Naive thymus-derived CD8-positive, alpha-beta T cell (primary cell): ENCODE measurements around the gene SACM1L. TPM values are rescaled to one million over a fixed set of nuclear protein-coding genes. Genes with fewer than 3 reads are reported as not detected.

Source experiments
- ATAC-seq, 2 donors: fragments of 150-1000 bp; cut with Tn5 transposase in 1 of 2; sonication (Bioruptor Pico), chemical (Tn5 transposase) in 1 of 2; 1 replicate in 1 of 2; 2 replicates in 1 of 2; pipeline ENCODE4 v1.10.0; 2021; ENCODE audit warnings: mild to moderate bottlenecking in 2 of 2, moderate library complexity in 2 of 2
- POLR2A ChIA-PET: fragments of 350-600 bp; sonication (Branson Sonifier 250); formaldehyde crosslinking; loops from one replicate; lab custom pipeline; 2021; ENCODE audit warnings: antibody characterized with exemption; lab: Charles Lee
- DNase-seq, 10 donors: peaks; one replicate each; pipeline versions ENCODE4 v3.0.0 to v3.0.0-alpha.2; 2020 to 2022
- H3K27ac Mint-ChIP-seq, 10 donors: one replicate each; pipeline ENCODE4 v1.8.0; 2020 to 2022; ENCODE audit warnings: mild to moderate bottlenecking in 10 of 10, mixed read lengths in 10 of 10, moderate library complexity in 4 of 10, inconsistent platforms in 1 of 10
- H3K27me3 Mint-ChIP-seq, 5 donors: one replicate each; pipeline ENCODE4 v1.8.0; 2021 to 2022; ENCODE audit warnings: mixed read lengths in 5 of 5
- H3K36me3 Mint-ChIP-seq, 3 donors: one replicate each; pipeline ENCODE4 v1.8.0; 2020 to 2022; ENCODE audit warnings: mixed read lengths in 3 of 3, mild to moderate bottlenecking in 2 of 3, inconsistent platforms in 1 of 3
- H3K4me1 Mint-ChIP-seq, 4 donors: one replicate each; pipeline ENCODE4 v1.8.0; 2021 to 2022; ENCODE audit warnings: mixed read lengths in 4 of 4
- H3K4me3 Mint-ChIP-seq, 10 donors: one replicate each; pipeline ENCODE4 v1.8.0; 2020 to 2022; ENCODE audit warnings: mild to moderate bottlenecking in 10 of 10, mixed read lengths in 10 of 10, moderate library complexity in 6 of 10, inconsistent platforms in 1 of 10
- H3K9me3 Mint-ChIP-seq, 9 donors: one replicate each; pipeline ENCODE4 v1.8.0; 2020 to 2022; ENCODE audit warnings: mixed read lengths in 9 of 9, mild to moderate bottlenecking in 3 of 9, inconsistent platforms in 1 of 9, moderate library complexity in 1 of 9
- polyA plus RNA-seq, 3 donors: library from polyadenylated mRNA; unstranded; fragments of 300-500 nt; fragmentation: Illumina TruSeq; gene quantifications; one replicate each; pipeline ENCODE4 v1.2.3, GENCODE V29; 2021
- total RNA-seq, 8 experiments: library from RNA in 2 of 8; stranded (reverse) in 2 of 8; gene quantifications; one replicate each; pipeline ENCODE4 v1.2.3 and lab custom pipeline; 2021 to 2026

Gene SACM1L
- total and polyA plus RNA-seq, 5 experiments from 2014 or later, result 18.8 to 94.4 (median 30.3) TPM

DNA sequence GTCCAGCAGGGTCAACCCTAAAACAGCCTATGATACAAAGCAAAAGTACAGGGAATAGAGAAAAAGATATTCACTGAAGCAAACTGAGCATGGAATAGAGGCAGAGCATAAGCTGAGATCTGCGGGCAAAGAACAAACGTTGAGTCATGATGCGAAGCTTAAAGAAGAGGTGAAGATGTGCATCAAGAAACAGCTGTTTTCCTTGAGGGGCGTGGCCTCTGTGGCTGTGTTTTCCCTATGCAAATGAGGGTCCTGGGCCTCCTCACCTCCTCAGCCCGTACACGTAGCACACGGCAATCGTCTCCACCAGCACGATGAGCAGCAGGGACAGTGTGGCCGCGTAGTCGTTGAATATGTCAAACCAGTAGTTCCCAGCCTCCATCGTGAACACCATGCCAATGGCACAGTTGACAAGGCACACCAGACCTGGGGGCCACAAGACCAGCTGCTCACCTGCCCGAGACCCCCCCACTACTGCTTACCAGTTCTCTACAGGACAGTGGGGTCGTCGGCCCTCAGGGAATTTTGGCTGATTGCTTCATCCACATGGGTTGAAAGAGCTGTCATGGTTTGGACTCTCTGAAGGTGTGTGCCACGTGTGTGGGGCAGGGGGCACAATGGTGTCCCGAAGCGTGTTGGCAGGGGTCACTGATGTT lies 73.6 kb downstream of the SACM1L start:
- Mint-ChIP-seq H3K4me1 (peaks cover 3 to 6% (median 3%) of the 10 kb centered on the region in 4 donors), H3K36me3 (peaks cover 0 to 9% (median 3%) of the 10 kb centered on the region in 3 donors), H3K4me3 (no peak overlapping the region), H3K27me3 (peaks cover 0 to 15% (median 3%) of the 10 kb centered on the region in 5 donors), H3K9me3 (peaks cover 0 to 12% (median 0%) of the 10 kb centered on the region in 9 donors), H3K27ac (peak overlapping the region in 1 of 10 donors; percentile 40)
- DNase-seq (no peak), ATAC-seq (no peak)
- POLR2A ChIA-PET, result interaction anchor here (0.6 kb wide), 1 partner anchor 244 kb away, joined by 3 read pairs; no protein-coding TSS in a partner anchor

- Mint-ChIP-seq H3K4me1 (peaks cover 3 to 6% (median 3%) of the 10 kb centered on the region in 4 donors), H3K9me3 (peaks cover 0 to 14% (median 0%) of the 10 kb centered on the region in 9 donors), H3K4me3 (no peak overlapping the region), H3K27ac (peak overlapping the region in 1 of 10 donors; percentile 40), H3K36me3 (peaks cover 0 to 9% (median 5%) of the 10 kb centered on the region in 3 donors), H3K27me3 (peaks cover 0 to 15% (median 6%) of the 10 kb centered on the region in 5 donors)
- POLR2A ChIA-PET, result no interaction called here
- ATAC-seq (no peak), DNase-seq (no peak)
These were observed 74.1 kb downstream of the SACM1L start for GRCh38 chr3:45763303-45763675.

- peaks cover 0 to 14% (median 0%) of the 10 kb centered on the region in 9 donors for H3K9me3 Mint-ChIP-seq
- POLR2A ChIA-PET, result no interaction called here
- peaks cover 0 to 9% (median 5%) of the 10 kb centered on the region in 3 donors for H3K36me3 Mint-ChIP-seq
- H3K27ac Mint-ChIP-seq, result no peak overlapping the region
- H3K4me1 Mint-ChIP-seq, result peaks cover 3 to 6% (median 3%) of the 10 kb centered on the region in 4 donors
- ATAC-seq (no peak), DNase-seq (no peak)
- peaks cover 0 to 12% (median 6%) of the 10 kb centered on the region in 5 donors for H3K27me3 Mint-ChIP-seq
- H3K4me3 Mint-ChIP-seq, result no peak overlapping the region
These were observed 76.2 kb downstream of the SACM1L start for GRCh38 chr3:45765266-45765851.

DNA sequence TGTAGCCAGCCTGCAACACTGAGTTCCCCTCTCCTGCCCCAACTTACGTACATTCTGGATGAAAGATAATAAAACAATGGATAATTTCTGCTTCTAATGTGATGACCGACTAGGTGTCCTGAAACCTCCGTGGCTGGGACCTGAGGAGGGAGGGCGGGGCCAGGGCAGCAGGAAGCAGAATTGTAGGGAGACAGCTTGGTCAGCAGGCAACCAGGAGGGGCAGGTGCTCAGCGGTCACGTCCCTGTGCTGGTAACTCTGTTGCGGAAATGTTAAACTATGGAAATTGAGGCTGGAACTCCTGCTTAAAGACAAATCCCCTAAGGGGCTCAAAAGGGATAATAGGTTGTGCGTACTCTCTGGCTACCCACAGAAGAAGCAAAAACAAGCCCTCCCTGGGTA lies 76.8 kb downstream of the SACM1L start:
- H3K9me3 Mint-ChIP-seq, result peaks cover 0 to 14% (median 0%) of the 10 kb centered on the region in 9 donors
- ATAC-seq (no peak), DNase-seq (no peak)
- peaks cover 0 to 13% (median 6%) of the 10 kb centered on the region in 5 donors for H3K27me3 Mint-ChIP-seq
- H3K36me3 Mint-ChIP-seq, result peaks cover 0 to 9% (median 5%) of the 10 kb centered on the region in 3 donors
- no peak overlapping the region for H3K27ac Mint-ChIP-seq
- H3K4me1 Mint-ChIP-seq, result peaks cover 3 to 6% (median 3%) of the 10 kb centered on the region in 4 donors
- POLR2A ChIA-PET, result no interaction called here
- H3K4me3 Mint-ChIP-seq, result no peak overlapping the region

DNA sequence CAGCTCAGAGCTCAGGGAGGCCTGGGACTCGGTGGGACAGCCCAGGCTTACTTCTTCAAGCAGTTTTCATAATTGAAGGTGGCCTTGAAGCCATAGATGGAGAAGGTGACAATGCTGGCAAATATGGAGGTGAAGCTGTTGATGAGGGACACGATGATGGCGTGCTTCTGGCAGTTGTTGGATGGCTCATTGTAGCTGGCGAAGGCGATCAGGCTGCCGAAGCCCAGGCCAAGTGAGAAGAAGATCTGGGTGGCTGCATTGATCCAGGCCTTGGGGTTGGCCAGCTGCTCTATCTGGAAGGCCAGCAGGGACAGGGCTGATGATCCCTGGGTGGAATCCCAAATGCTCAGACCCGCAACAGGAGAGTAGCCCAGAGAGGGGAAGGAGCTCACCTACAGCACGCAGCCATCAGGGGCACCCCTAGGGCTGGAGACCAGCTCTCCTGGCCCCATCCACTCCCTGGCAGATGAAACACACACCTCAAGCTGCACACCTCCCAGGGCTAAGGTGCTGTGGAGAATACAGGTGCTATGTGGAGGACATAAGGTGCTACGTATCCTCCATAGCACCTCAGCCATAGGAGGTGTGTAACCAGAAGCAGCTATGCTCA lies 82.1 kb downstream of the SACM1L start:
- Mint-ChIP-seq H3K4me1 (peaks cover 9 to 25% (median 11%) of the 10 kb centered on the region in 4 donors), H3K27ac (peak overlapping the region in 1 of 10 donors; percentile 23), H3K4me3 (no peak overlapping the region), H3K27me3 (peaks cover 2 to 23% (median 6%) of the 10 kb centered on the region in 5 donors), H3K9me3 (peaks cover 0 to 14% (median 0%) of the 10 kb centered on the region in 9 donors), H3K36me3 (peaks cover 0 to 9% (median 5%) of the 10 kb centered on the region in 3 donors)
- DNase-seq, result no peak
- no peak for ATAC-seq
- POLR2A ChIA-PET, result no interaction called here

- Mint-ChIP-seq H3K9me3 (peaks cover 0 to 11% (median 0%) of the 10 kb centered on the region in 9 donors), H3K27me3 (peaks cover 2 to 23% (median 6%) of the 10 kb centered on the region in 5 donors), H3K4me1 (peaks cover 9 to 25% (median 11%) of the 10 kb centered on the region in 4 donors), H3K27ac (peak overlapping the region in 1 of 10 donors; percentile 23), H3K4me3 (no peak overlapping the region), H3K36me3 (peaks cover 0 to 9% (median 5%) of the 10 kb centered on the region in 3 donors)
- ATAC-seq (no peak), DNase-seq (no peak)
- POLR2A ChIA-PET, result no interaction called here
These were observed 82.6 kb downstream of the SACM1L start for GRCh38 chr3:45771831-45772230.

DNA sequence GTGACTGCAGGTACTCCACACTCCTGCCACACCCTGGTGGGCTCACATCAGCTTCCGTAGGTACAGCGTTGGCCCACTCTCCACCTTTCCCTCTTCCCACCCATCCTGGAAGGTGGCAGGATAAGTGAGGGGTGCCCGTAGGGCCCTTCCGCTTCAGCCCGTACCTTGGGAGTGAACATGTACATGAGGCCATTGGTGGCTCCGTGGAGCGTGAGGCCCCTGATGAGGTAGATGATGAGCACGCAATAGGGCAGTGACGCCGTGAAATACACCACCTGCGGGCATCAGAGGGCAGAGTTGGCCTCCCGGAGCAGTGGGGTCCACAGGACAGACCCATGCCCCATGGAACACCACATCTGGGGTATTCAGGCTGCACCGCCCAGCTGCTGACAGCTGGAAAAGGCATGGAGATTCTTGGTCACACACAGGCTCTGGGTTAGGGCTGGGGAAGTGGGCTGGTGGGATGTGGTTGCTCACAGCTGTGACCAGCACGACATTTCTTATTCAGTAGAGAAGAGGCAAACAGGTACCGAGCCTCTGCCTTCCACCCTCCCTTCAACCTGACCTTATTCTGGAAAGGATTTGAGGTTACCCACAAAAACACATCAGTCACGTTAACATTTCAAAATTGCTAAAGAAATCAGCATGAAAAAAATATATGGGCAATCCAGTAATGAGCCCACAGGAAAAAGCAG lies 83.3 kb downstream of the SACM1L start:
- Mint-ChIP-seq H3K27me3 (peaks cover 2 to 23% (median 4%) of the 10 kb centered on the region in 5 donors), H3K4me3 (no peak overlapping the region), H3K36me3 (peaks cover 0 to 4% (median 3%) of the 10 kb centered on the region in 3 donors), H3K9me3 (peaks cover 0 to 5% (median 0%) of the 10 kb centered on the region in 9 donors), H3K27ac (peak overlapping the region in 4 of 10 donors; percentile 0 to 49 (median 32)), H3K4me1 (peaks cover 9 to 25% (median 11%) of the 10 kb centered on the region in 4 donors)
- no peak for DNase-seq
- POLR2A ChIA-PET, result no interaction called here
- no peak for ATAC-seq

DNA sequence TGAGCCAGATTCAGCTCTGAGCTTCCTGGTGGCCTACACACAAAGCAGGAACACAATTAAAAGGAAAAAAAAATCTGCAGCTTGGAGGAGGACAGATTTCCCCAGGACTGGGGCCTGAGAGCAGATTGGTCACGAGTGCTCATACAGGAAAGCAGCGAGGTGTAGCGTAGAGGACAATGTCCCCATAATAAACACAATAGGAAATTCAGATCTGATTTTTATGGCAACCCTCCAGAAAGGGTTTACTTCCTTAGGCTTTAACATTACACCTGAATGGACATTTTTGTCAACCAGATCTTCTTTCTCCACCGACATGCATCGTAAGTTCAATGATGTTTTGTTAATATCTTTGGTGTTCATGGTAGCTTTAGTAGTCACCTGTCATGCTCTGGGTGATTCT lies 83.9 kb downstream of the SACM1L start:
- POLR2A ChIA-PET, result no interaction called here
- Mint-ChIP-seq H3K4me1 (peaks cover 9 to 25% (median 11%) of the 10 kb centered on the region in 4 donors), H3K27me3 (peaks cover 2 to 17% (median 4%) of the 10 kb centered on the region in 5 donors), H3K27ac (peak overlapping the region in 3 of 10 donors; percentile 0 to 49 (median 30)), H3K4me3 (peak overlapping the region in 1 of 10 donors; percentile 4), H3K9me3 (no peaks in the 10 kb centered on the region), H3K36me3 (no peaks in the 10 kb centered on the region)
- no peak for ATAC-seq
- no peak for DNase-seq

GRCh38 chr3:45773714-45774449 lies 84.7 kb downstream of the SACM1L start:
- peaks cover 2 to 16% (median 4%) of the 10 kb centered on the region in 5 donors for H3K27me3 Mint-ChIP-seq
- no peaks in the 10 kb centered on the region for H3K36me3 Mint-ChIP-seq
- no peak overlapping the region for H3K4me3 Mint-ChIP-seq
- peak overlapping the region in 1 of 10 donors; percentile 49 for H3K27ac Mint-ChIP-seq
- DNase-seq (no peak), ATAC-seq (no peak)
- H3K4me1 Mint-ChIP-seq, result peaks cover 9 to 25% (median 11%) of the 10 kb centered on the region in 4 donors
- POLR2A ChIA-PET, result no interaction called here
- H3K9me3 Mint-ChIP-seq, result no peaks in the 10 kb centered on the region

DNA sequence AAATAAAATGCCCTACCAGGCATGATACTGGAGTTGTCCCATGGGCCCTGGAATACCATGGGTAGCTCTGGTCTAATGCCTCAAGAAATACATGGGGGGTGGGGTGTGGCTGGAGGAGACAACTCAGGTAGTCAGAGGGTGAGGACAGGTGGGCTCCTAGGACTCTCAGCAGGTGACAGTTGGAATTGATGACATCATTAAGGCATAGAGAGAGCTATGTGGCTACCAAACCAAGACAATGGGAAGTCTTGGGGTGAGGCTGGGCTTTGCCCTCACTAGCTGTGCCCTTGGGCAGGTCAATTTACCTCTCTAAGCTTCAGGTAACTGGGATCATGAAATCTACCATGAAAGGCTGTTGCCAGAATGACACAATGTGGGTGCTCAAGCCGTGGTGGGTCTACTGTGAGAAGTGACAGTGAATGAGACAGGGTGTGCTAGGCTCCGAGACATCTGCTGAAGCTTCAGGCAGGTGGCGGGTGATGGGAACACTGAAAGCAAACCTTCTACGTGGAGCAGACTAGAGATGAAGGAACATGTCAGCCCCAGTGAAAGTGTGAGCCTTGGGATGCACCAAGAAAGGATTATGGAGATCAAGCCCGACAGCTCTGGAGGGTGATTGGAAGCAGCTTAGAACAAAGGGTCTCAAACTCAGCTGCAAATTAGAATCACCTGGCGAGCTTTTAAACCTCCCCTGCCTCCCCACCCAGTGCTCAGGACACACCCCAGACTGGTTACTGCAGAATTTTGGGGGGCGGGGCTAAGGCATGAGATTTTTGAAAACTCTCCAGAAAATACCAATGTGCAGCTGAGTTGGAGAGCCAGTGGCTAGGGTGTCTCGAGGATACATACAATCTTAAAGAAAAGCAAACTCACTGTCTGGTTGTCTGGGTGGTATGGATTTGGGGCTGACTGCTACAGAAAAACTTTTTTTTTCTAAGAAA lies 85.7 kb downstream of the SACM1L start:
- POLR2A ChIA-PET, result interaction anchor here (0.6 kb wide), 1 partner anchor 757 kb away, joined by 4 read pairs; no protein-coding TSS in a partner anchor
- H3K27me3 Mint-ChIP-seq, result peaks cover 2 to 16% (median 4%) of the 10 kb centered on the region in 5 donors
- H3K27ac Mint-ChIP-seq, result no peak overlapping the region
- no peak overlapping the region for H3K4me3 Mint-ChIP-seq
- H3K9me3 Mint-ChIP-seq, result no peaks in the 10 kb centered on the region
- DNase-seq, result no peak
- no peaks in the 10 kb centered on the region for H3K36me3 Mint-ChIP-seq
- no peak for ATAC-seq
- H3K4me1 Mint-ChIP-seq, result peaks cover 9 to 25% (median 12%) of the 10 kb centered on the region in 4 donors
